Calu3 (cell line): ENCODE data around the gene C1orf21. TPM values are rescaled to one million over a fixed set of nuclear protein-coding genes. Genes with fewer than 3 reads are reported as not detected.

ENCODE experiments used
- BruUV-seq: library from RNA; stranded (reverse); fragments of 400-500 nt; replicated peaks from 2 replicates; lab custom pipeline; 2021; lab: Mats Ljungman, UMichigan
- CTCF ChIA-PET: fragments of 300-600 bp; sonication (Branson Sonifier 250); formaldehyde crosslinking; loops from one replicate; lab custom pipeline; 2022; ENCODE audit warnings: antibody characterized with exemption; lab: Charles Lee
- DNase-seq: peaks from one replicate; pipeline ENCODE4 v3.0.0; 2022
- H3K27ac Mint-ChIP-seq: one replicate; pipeline ENCODE4 v1.8.0; 2022; ENCODE audit warnings: mixed read lengths; ENCODE audit not compliant: unreplicated experiment
- H3K27me3 Mint-ChIP-seq: one replicate; pipeline ENCODE4 v1.8.0; 2022; ENCODE audit warnings: mixed read lengths; ENCODE audit not compliant: unreplicated experiment
- H3K36me3 Mint-ChIP-seq: one replicate; pipeline ENCODE4 v1.8.0; 2022; ENCODE audit warnings: mild to moderate bottlenecking, moderate library complexity, mixed read lengths; ENCODE audit not compliant: insufficient read depth, unreplicated experiment
- H3K4me1 Mint-ChIP-seq: one replicate; pipeline ENCODE4 v1.8.0; 2022; ENCODE audit warnings: mild to moderate bottlenecking, low read depth, mixed read lengths; ENCODE audit not compliant: unreplicated experiment
- H3K4me3 Mint-ChIP-seq: one replicate; pipeline ENCODE4 v1.8.0; 2022; ENCODE audit warnings: mild to moderate bottlenecking, low read depth, moderate library complexity, mixed read lengths; ENCODE audit not compliant: unreplicated experiment
- H3K9me3 Mint-ChIP-seq: one replicate; pipeline ENCODE4 v1.8.0; 2022; ENCODE audit warnings: low read depth, mixed read lengths; ENCODE audit not compliant: unreplicated experiment
- intact Hi-C: fragments of 100-400 bp; cut with micrococcal nuclease; formaldehyde crosslinking; loops from one replicate; pipeline ENCODE4 v1.10.0; 2022; ENCODE audit not compliant: unreplicated experiment
- total RNA-seq: library from RNA; stranded (reverse); gene quantifications from 2 replicates; pipeline ENCODE4 v1.2.3, GENCODE V29; 2022
- TF ChIP-seq, protein P1 (sequence below): fragments of 200-600 bp; IDR thresholded peaks from one replicate; pipeline ENCODE4 v1.8.0; 2022; ENCODE audit warnings: antibody characterized with exemption; ENCODE audit not compliant: unreplicated experiment

The C1orf21 gene
- total RNA-seq, 1 experiment from 2014 or later = 20.6 TPM

DNA sequence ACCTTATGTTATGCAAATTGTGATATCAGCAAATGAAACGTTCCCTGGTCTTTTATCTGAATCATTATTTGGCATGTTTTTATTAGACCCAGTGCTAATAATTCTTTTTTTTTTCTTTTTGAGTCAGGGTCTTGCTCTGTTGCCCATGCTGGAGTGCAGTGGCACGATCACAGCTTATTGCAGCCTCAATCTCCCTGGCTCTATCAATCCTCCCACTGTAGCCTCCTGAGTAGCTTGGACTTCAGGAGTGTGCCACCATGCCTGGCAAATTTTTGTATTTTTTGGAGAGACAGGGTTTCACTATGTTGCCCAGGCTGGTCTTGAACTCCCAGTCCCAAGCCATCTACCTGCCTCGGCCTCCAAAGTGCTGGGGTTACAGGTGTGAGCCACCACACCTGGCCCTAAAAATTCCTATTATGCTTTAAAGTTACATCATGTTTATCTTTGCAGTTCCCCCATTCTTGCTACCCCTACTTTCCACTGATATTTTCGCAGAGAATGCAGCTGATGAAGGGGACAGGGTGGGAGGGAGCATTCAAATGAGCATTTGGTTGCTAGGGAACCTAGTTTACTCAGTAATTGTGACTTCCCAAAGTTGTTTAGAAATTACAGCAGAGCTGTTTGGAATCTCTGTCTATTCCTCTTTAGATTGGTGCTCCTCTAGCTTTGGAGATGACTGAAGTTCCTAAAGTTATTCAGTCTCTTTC, 18.4 kb downstream of the C1orf21 start:
- no peaks in the 10 kb centered on the region for H3K36me3 Mint-ChIP-seq
- no peak overlapping the region for H3K27ac Mint-ChIP-seq
- no peaks in the 10 kb centered on the region for H3K9me3 Mint-ChIP-seq
- CTCF ChIA-PET = interaction anchor here (0.7 to 1.5 kb wide), 2 partner anchors 182 to 259 kb away, joined by 3 to 4 read pairs; no protein-coding TSS in a partner anchor
- no peak for DNase-seq
- TF ChIP-seq, protein P1, sequence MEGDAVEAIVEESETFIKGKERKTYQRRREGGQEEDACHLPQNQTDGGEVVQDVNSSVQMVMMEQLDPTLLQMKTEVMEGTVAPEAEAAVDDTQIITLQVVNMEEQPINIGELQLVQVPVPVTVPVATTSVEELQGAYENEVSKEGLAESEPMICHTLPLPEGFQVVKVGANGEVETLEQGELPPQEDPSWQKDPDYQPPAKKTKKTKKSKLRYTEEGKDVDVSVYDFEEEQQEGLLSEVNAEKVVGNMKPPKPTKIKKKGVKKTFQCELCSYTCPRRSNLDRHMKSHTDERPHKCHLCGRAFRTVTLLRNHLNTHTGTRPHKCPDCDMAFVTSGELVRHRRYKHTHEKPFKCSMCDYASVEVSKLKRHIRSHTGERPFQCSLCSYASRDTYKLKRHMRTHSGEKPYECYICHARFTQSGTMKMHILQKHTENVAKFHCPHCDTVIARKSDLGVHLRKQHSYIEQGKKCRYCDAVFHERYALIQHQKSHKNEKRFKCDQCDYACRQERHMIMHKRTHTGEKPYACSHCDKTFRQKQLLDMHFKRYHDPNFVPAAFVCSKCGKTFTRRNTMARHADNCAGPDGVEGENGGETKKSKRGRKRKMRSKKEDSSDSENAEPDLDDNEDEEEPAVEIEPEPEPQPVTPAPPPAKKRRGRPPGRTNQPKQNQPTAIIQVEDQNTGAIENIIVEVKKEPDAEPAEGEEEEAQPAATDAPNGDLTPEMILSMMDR = no peak
- H3K27me3 Mint-ChIP-seq = no peaks in the 10 kb centered on the region
- no peak overlapping the region for H3K4me3 Mint-ChIP-seq
- intact Hi-C loops = loop anchor here (5.0 kb wide), 1 partner anchor 77 kb away; no protein-coding TSS in a partner anchor
- BruUV-seq = no TSS peak
- peaks cover 47% of the 10 kb centered on the region for H3K4me1 Mint-ChIP-seq

- intact Hi-C loops = loop anchor here (5.0 kb wide), 1 partner anchor 77 kb away; no protein-coding TSS in a partner anchor
- H3K4me3 Mint-ChIP-seq = no peak overlapping the region
- H3K4me1 Mint-ChIP-seq = peaks cover 47% of the 10 kb centered on the region
- CTCF ChIA-PET = interaction anchor here (0.7 to 1.5 kb wide), 2 partner anchors 181 to 258 kb away, joined by 3 to 4 read pairs; no protein-coding TSS in a partner anchor
- no peaks in the 10 kb centered on the region for H3K27me3 Mint-ChIP-seq
- no peaks in the 10 kb centered on the region for H3K36me3 Mint-ChIP-seq
- no peaks in the 10 kb centered on the region for H3K9me3 Mint-ChIP-seq
- no peak overlapping the region for H3K27ac Mint-ChIP-seq
- no TSS peak for BruUV-seq
- TF ChIP-seq, protein P1 = no peak
- no peak for DNase-seq
These were observed 18.9 kb downstream of the C1orf21 start for GRCh38 chr1:184405801-184406142.

- CTCF ChIA-PET = no interaction called here
- no peak overlapping the region for H3K4me3 Mint-ChIP-seq
- no peaks in the 10 kb centered on the region for H3K27me3 Mint-ChIP-seq
- no peak for DNase-seq
- no peaks in the 10 kb centered on the region for H3K36me3 Mint-ChIP-seq
- peaks cover 47% of the 10 kb centered on the region for H3K4me1 Mint-ChIP-seq
- TF ChIP-seq, protein P1 = no peak
- no peaks in the 10 kb centered on the region for H3K9me3 Mint-ChIP-seq
- BruUV-seq = no TSS peak
- intact Hi-C loops = loop anchor here (5.0 kb wide), 1 partner anchor 76 kb away; no protein-coding TSS in a partner anchor
- H3K27ac Mint-ChIP-seq = peak overlapping the region; percentile 45
These were observed 19.6 kb downstream of the C1orf21 start for GRCh38 chr1:184406479-184406878.

DNA sequence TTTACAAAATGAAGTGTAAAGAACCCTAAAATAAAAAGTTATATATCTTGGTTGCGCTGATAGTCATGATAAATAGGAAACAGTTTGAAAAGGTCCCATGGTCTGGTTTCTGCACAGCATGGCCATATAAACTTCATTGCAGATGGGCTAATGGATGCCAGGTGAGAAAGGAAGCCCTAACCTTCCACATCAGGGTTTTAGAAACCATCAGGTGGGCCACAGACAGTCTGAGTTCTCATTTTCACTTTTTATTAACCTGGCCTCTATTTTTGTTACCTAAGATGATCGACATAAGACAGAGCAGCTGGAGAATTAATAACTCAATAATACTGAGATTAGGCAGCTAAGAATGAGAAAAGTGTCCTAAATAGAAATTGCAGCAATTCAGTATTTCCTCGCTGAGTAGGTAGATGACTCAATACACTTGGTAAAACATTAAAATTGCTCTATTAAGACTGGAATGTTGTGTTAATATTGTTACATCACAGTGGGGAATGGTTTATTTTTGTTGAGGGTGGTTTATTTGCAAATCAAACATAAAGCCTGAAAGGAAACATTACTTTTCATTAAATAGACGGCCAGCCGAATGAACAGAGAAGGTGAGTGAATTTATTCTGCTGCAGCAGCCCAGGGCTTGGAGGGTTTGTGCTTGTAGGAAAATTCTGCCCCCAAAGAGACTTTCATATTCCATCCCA, 21.1 kb downstream of the C1orf21 start:
- no peak for DNase-seq
- Mint-ChIP-seq H3K27me3 (no peaks in the 10 kb centered on the region), H3K4me3 (peak overlapping the region; percentile 53), H3K9me3 (no peaks in the 10 kb centered on the region), H3K27ac (peak overlapping the region; percentile 59), H3K4me1 (peaks cover 47% of the 10 kb centered on the region), H3K36me3 (no peaks in the 10 kb centered on the region)
- CTCF ChIA-PET = interaction anchor here (0.5 to 1.6 kb wide), 4 partner anchors 21 to 256 kb away, joined by 3 to 11 read pairs (median 4); partner anchors contain the start of gene C1orf21
- TF ChIP-seq, protein P1 = no peak
- intact Hi-C loops = loop anchor here (5.0 kb wide), 1 partner anchor 74 kb away; no protein-coding TSS in a partner anchor
- no TSS peak for BruUV-seq
